Breast epithelium (tissue), 4 donors: ENCODE measurements around the gene MAN2A1. TPM values are rescaled to one million over a fixed set of nuclear protein-coding genes. Genes with fewer than 3 reads are reported as not detected.

Experiments
- DNase-seq, 2 donors: peaks; one replicate each; pipeline ENCODE4 v3.0.0-alpha.2; 2019; ENCODE audit warnings: low spot score in 2 of 2
- H3K27ac ChIP-seq, 2 donors: fragments of 200-600 bp; sonication (generic) in 1 of 2; one replicate each; pipeline ENCODE4 v1.5.1; 2016 to 2019; ENCODE audit warnings: mild to moderate bottlenecking in 1 of 2
- H3K27me3 ChIP-seq, 2 donors: fragments of 200-600 bp; sonication (generic) in 1 of 2; one replicate each; pipeline versions ENCODE4 v1.5.1 to v1.6.0; 2017 to 2019; ENCODE audit warnings: control low read depth in 1 of 2, mild to moderate bottlenecking in 1 of 2
- H3K36me3 ChIP-seq: fragments of 200-600 bp; one replicate; pipeline ENCODE4 v1.5.1; 2019
- H3K4me1 ChIP-seq, 2 donors: fragments of 200-600 bp; sonication (generic); one replicate each; pipeline ENCODE4 v1.5.1; 2016 to 2019; ENCODE audit warnings: control low read depth in 1 of 2
- H3K4me3 ChIP-seq, 3 donors: fragments of 200-600 bp; sonication (generic); 1 replicate in 2 of 3; 2 replicates in 1 of 3; pipeline ENCODE4 v1.5.1; 2016 to 2019; ENCODE audit warnings: mild to moderate bottlenecking in 3 of 3, moderate library complexity in 2 of 3
- H3K9me3 ChIP-seq, 2 donors: fragments of 200-600 bp; sonication (generic) in 1 of 2; one replicate each; pipeline ENCODE4 v1.5.1; 2016 to 2019; ENCODE audit warnings: control low read depth in 1 of 2
- POLR2A ChIP-seq: fragments of 450-650 bp; IDR thresholded peaks from one replicate; pipeline ENCODE4 v1.6.1; 2016; ENCODE audit warnings: antibody characterized with exemption, mild to moderate bottlenecking, moderate library complexity
- POLR2AphosphoS5 ChIP-seq, 3 donors: sonication (generic); formaldehyde crosslinking; IDR thresholded peaks; one replicate each; pipeline ENCODE4 v1.6.1; 2017; ENCODE audit warnings: antibody characterized with exemption in 3 of 3
- intact Hi-C: fragments of 100-400 bp; cut with DNase I; formaldehyde crosslinking; loops from one replicate; pipeline ENCODE4 v1.15.1; 2023; ENCODE audit warnings: low total_unique reads
- total RNA-seq, 3 donors: library from RNA; depleted of rRNA; stranded (reverse); fragments of >200 nt; gene quantifications; one replicate each; pipeline ENCODE4 v1.1.0, GENCODE V29; 2016
- TF ChIP-seq, protein P1 (sequence below), 3 donors: fragments of 450-650 bp; IDR thresholded peaks; one replicate each; pipeline ENCODE4 v1.5.1; 2016 to 2017; ENCODE audit warnings: antibody characterized with exemption in 3 of 3, mild to moderate bottlenecking in 3 of 3, moderate library complexity in 3 of 3

MAN2A1 gene
- total RNA-seq, 3 donors from 2014 or later: 57.9 to 68.6 (median 63.3) TPM

GRCh38 chr5:109703166-109703565, 13.4 kb downstream of the MAN2A1 start:
- H3K4me3 ChIP-seq: no peak overlapping the region
- no peak overlapping the region for H3K27ac ChIP-seq
- no peak for DNase-seq
- TF ChIP-seq POLR2AphosphoS5 (IDR thresholded peaks at IDR 0.05) (no peak), POLR2A (no peak)
- TF ChIP-seq, protein P1, sequence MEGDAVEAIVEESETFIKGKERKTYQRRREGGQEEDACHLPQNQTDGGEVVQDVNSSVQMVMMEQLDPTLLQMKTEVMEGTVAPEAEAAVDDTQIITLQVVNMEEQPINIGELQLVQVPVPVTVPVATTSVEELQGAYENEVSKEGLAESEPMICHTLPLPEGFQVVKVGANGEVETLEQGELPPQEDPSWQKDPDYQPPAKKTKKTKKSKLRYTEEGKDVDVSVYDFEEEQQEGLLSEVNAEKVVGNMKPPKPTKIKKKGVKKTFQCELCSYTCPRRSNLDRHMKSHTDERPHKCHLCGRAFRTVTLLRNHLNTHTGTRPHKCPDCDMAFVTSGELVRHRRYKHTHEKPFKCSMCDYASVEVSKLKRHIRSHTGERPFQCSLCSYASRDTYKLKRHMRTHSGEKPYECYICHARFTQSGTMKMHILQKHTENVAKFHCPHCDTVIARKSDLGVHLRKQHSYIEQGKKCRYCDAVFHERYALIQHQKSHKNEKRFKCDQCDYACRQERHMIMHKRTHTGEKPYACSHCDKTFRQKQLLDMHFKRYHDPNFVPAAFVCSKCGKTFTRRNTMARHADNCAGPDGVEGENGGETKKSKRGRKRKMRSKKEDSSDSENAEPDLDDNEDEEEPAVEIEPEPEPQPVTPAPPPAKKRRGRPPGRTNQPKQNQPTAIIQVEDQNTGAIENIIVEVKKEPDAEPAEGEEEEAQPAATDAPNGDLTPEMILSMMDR (IDR thresholded peaks at IDR 0.05): no peak
- no peaks in the 10 kb centered on the region for H3K36me3 ChIP-seq
- H3K27me3 ChIP-seq: no peaks in the 10 kb centered on the region
- no peaks in the 10 kb centered on the region for H3K9me3 ChIP-seq
- intact Hi-C loops: no loop called here
- no peaks in the 10 kb centered on the region for H3K4me1 ChIP-seq

DNA sequence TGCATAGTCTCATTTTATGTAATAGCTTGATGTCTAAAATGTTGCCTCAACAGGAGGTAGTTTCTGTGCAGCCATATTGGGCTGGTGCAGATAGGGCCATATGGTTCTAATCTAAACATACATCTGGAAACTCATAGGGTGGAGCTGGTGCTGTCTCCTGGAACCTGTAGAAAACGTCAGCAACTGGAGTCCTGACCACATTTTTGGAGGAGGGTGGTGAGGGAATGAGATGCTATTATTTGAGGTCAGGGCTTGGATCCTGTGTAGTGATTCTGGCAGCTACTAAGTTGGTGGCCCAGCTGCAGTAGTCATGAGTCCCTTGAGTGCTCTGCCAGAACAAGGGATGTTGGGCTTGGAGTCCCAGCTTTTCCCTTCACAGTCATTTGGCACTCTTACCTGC, 14.1 kb downstream of the MAN2A1 start:
- intact Hi-C loops: no loop called here
- no peaks in the 10 kb centered on the region for H3K27me3 ChIP-seq
- H3K4me3 ChIP-seq: no peak overlapping the region
- H3K27ac ChIP-seq: no peak overlapping the region
- H3K36me3 ChIP-seq: no peaks in the 10 kb centered on the region
- no peak for DNase-seq
- H3K4me1 ChIP-seq: no peaks in the 10 kb centered on the region
- H3K9me3 ChIP-seq: no peaks in the 10 kb centered on the region
- TF ChIP-seq POLR2A (no peak), POLR2AphosphoS5 (IDR thresholded peaks at IDR 0.05) (no peak)
- TF ChIP-seq, protein P1 (IDR thresholded peaks at IDR 0.05): no peak

DNA sequence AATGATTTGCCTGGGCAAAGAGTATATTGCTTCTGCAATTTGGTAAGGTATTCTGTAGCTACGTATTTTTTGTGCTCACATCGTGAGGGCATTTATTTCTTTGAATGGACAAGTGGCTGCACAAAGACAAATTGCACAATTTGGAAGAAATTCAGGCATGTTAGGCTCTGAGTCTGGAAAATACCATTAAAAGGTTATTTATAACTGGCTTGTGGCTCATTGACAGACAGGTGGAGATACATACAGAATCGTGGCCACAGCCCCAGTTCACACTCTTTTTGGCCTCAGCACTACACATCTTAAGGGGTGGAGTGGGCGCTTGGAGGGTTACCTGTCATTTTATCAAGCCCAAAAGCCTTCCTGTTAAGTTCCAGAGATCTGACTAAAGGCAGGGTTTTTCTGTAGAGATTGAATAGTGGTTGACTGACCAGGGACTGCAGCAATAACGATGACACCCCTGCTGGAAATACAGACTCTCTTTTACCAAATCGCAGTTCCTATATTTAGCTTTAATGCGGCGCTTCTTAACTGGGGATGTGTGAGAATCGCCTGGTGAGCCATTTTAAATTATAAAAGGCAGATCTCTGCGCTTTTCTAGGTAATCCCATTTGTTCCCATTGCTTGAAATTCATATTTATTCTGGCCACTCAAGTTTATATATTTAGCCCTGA, 14.7 kb downstream of the MAN2A1 start:
- Histone ChIP-seq H3K4me1 (no peaks in the 10 kb centered on the region), H3K4me3 (no peak overlapping the region), H3K9me3 (no peaks in the 10 kb centered on the region), H3K27me3 (no peaks in the 10 kb centered on the region), H3K27ac (no peak overlapping the region), H3K36me3 (no peaks in the 10 kb centered on the region)
- intact Hi-C loops: no loop called here
- DNase-seq: no peak
- TF ChIP-seq POLR2A (no peak), POLR2AphosphoS5 (IDR thresholded peaks at IDR 0.05) (no peak)
- TF ChIP-seq, protein P1 (IDR thresholded peaks at IDR 0.05): no peak

DNA sequence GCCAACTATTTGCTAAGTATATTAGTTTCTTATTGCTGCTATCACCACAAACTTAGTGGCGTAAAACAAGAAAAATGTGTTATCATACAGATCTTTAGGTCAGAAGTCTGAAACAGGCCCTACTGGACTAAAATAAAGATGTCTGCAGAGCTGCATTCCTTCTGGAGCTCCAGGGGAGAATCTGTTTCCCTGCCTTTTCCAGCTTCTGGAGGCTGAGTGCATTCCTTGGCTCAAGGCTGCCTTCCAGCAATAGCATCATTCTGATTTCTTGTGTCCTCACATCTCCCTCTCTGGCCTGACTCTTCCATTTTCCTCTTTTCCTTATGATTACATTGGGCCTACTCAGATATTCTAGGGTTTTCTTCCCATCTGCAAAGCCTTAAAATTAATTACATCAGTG, 15.9 kb downstream of the MAN2A1 start:
- no peak for DNase-seq
- H3K4me1 ChIP-seq: no peaks in the 10 kb centered on the region
- H3K9me3 ChIP-seq: no peaks in the 10 kb centered on the region
- no peaks in the 10 kb centered on the region for H3K36me3 ChIP-seq
- intact Hi-C loops: no loop called here
- H3K27me3 ChIP-seq: no peaks in the 10 kb centered on the region
- H3K27ac ChIP-seq: no peak overlapping the region
- TF ChIP-seq POLR2AphosphoS5 (IDR thresholded peaks at IDR 0.05) (no peak), POLR2A (no peak)
- TF ChIP-seq, protein P1 (IDR thresholded peaks at IDR 0.05): no peak
- no peak overlapping the region for H3K4me3 ChIP-seq

DNA sequence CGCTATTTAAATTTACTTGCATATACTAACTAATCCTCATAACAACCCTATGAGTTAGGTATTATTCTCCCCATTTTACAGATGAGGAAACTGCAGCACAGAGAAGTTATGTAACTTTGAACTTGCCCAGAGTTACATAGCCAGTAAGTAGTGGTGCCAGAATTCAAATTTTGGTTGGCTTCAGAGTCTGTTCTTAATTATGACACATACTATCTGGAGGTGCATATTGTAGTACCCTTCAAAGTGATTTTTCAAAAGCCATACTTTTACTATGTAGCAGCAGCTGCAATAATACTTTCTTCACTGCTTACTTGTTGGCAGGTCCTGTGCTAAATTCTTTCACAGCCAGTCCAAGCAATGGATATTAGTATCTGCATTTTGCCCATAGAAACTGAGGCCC, 16.4 kb downstream of the MAN2A1 start:
- Histone ChIP-seq H3K27ac (no peak overlapping the region), H3K36me3 (no peaks in the 10 kb centered on the region), H3K4me1 (no peaks in the 10 kb centered on the region), H3K27me3 (no peaks in the 10 kb centered on the region), H3K9me3 (no peaks in the 10 kb centered on the region), H3K4me3 (no peak overlapping the region)
- intact Hi-C loops: no loop called here
- no peak for TF ChIP-seq POLR2A
- TF ChIP-seq, protein P1 (IDR thresholded peaks at IDR 0.05): no peak
- TF ChIP-seq POLR2AphosphoS5 (IDR thresholded peaks at IDR 0.05): no peak
- DNase-seq: no peak
